Measurements from ENCODE around the gene ATP1A1.
A peak's percentile ranks its signal among the peaks of the same experiment; 100 is the strongest.

The ATP1A1 gene

GRCh38 chr1:116372651-116373430 is at the start of gene ATP1A1:
Gene ATP1A1, plus strand, starts transcription at chr1:116373244. Its CDS starts 268 bp downstream, at chr1:116373512.
- Histone ChIP-seq H3K9ac (peak within 1 kb of the TSS; percentile 92), H3K4me2 (peak within 1 kb of the TSS; percentile 99), H3K9me3 (no peaks in the 10 kb centered on the region), H3K27me3 (0 out of 2 replicates have a peak, but pooled peaks cover 5% of the 10 kb centered on the region), H4K20me1 (peaks cover 41% of the 10 kb centered on the region), H3K27ac (peak within 1 kb of the TSS; percentile 93), H3K4me3 (peak within 1 kb of the TSS; percentile 92), H3K36me3 (peaks cover 6% of the 10 kb centered on the region; the same call in 1 of the 2 replicates), H3K4me1 (peaks cover 57% of the 10 kb centered on the region)
- no peak for TF ChIP-seq Cebpa-rat (IDR thresholded peaks at IDR 0.05)

- no peak overlapping the region for H3K27ac ChIP-seq
Observed at GRCh38 chr1:116323491-116323890, 49.6 kb upstream of the ATP1A1 start.

GRCh38 chr1:116324411-116324810 is 48.6 kb upstream of the ATP1A1 start:
- no peaks in the 10 kb centered on the region for H3K9me3 ChIP-seq
- H3K27me3 ChIP-seq: no peaks in the 10 kb centered on the region
- H3K4me3 ChIP-seq: no peak overlapping the region
- no peaks in the 10 kb centered on the region for H3K36me3 ChIP-seq
- no peaks in the 10 kb centered on the region for H4K20me1 ChIP-seq
- no peak overlapping the region for H3K4me2 ChIP-seq
- TF ChIP-seq Cebpa-rat (IDR thresholded peaks at IDR 0.05): no peak
- H3K27ac ChIP-seq: no peak overlapping the region
- peaks cover 5% of the 10 kb centered on the region; the same call in 1 of the 2 replicates for H3K4me1 ChIP-seq
- H3K9ac ChIP-seq: no peak overlapping the region

More at GRCh38 chr1:116323491-116323890, 49.6 kb upstream of the ATP1A1 start:
- Histone ChIP-seq H3K4me1 (peaks cover 5% of the 10 kb centered on the region; the same call in 1 of the 2 replicates), H4K20me1 (no peaks in the 10 kb centered on the region), H3K4me3 (no peak overlapping the region), H3K27me3 (no peaks in the 10 kb centered on the region), H3K9ac (no peak overlapping the region), H3K36me3 (no peaks in the 10 kb centered on the region), H3K9me3 (no peaks in the 10 kb centered on the region), H3K4me2 (no peak overlapping the region)
- TF ChIP-seq Cebpa-rat (IDR thresholded peaks at IDR 0.05): no peak

- no peaks in the 10 kb centered on the region for H3K36me3 ChIP-seq
- H3K4me3 ChIP-seq: no peak overlapping the region
- TF ChIP-seq Cebpa-rat (IDR thresholded peaks at IDR 0.05): no peak
- no peak overlapping the region for H3K4me2 ChIP-seq
- H3K9ac ChIP-seq: no peak overlapping the region
- H3K4me1 ChIP-seq: peaks cover 5% of the 10 kb centered on the region; the same call in 1 of the 2 replicates
- H3K27me3 ChIP-seq: no peaks in the 10 kb centered on the region
- no peaks in the 10 kb centered on the region for H3K9me3 ChIP-seq
- H4K20me1 ChIP-seq: no peaks in the 10 kb centered on the region
- H3K27ac ChIP-seq: no peak overlapping the region
Observed at GRCh38 chr1:116325104-116325503, 47.9 kb upstream of the ATP1A1 start.

GRCh38 chr1:116325922-116326321 is 47.1 kb upstream of the ATP1A1 start:
- Histone ChIP-seq H3K4me3 (no peak overlapping the region), H3K4me2 (no peak overlapping the region), H4K20me1 (no peaks in the 10 kb centered on the region), H3K9ac (no peak overlapping the region), H3K27me3 (no peaks in the 10 kb centered on the region), H3K4me1 (peaks cover 5% of the 10 kb centered on the region; the same call in 1 of the 2 replicates), H3K9me3 (no peaks in the 10 kb centered on the region), H3K27ac (no peak overlapping the region), H3K36me3 (no peaks in the 10 kb centered on the region)
- no peak for TF ChIP-seq Cebpa-rat (IDR thresholded peaks at IDR 0.05)

GRCh38 chr1:116326486-116326885 is 46.6 kb upstream of the ATP1A1 start:
- no peaks in the 10 kb centered on the region for H4K20me1 ChIP-seq
- peaks cover 5% of the 10 kb centered on the region; the same call in 1 of the 2 replicates for H3K4me1 ChIP-seq
- H3K27ac ChIP-seq: no peak overlapping the region
- no peak for TF ChIP-seq Cebpa-rat (IDR thresholded peaks at IDR 0.05)
- H3K9me3 ChIP-seq: no peaks in the 10 kb centered on the region
- no peaks in the 10 kb centered on the region for H3K36me3 ChIP-seq
- H3K4me2 ChIP-seq: no peak overlapping the region
- no peak overlapping the region for H3K4me3 ChIP-seq
- H3K27me3 ChIP-seq: no peaks in the 10 kb centered on the region
- no peak overlapping the region for H3K9ac ChIP-seq

GRCh38 chr1:116328671-116329070 is 44.4 kb upstream of the ATP1A1 start:
- Histone ChIP-seq H3K4me1 (peaks cover 5% of the 10 kb centered on the region; the same call in 1 of the 2 replicates), H3K36me3 (no peaks in the 10 kb centered on the region), H3K27me3 (no peaks in the 10 kb centered on the region), H3K9me3 (no peaks in the 10 kb centered on the region), H3K4me3 (no peak overlapping the region), H3K9ac (no peak overlapping the region), H3K4me2 (no peak overlapping the region), H3K27ac (no peak overlapping the region), H4K20me1 (no peaks in the 10 kb centered on the region)
- TF ChIP-seq Cebpa-rat (IDR thresholded peaks at IDR 0.05): no peak

GRCh38 chr1:116329524-116330341 is 43.3 kb upstream of the ATP1A1 start:
- no peak overlapping the region for H3K27ac ChIP-seq
- no peak overlapping the region for H3K9ac ChIP-seq
- no peaks in the 10 kb centered on the region for H3K27me3 ChIP-seq
- no peaks in the 10 kb centered on the region for H3K36me3 ChIP-seq
- no peaks in the 10 kb centered on the region for H4K20me1 ChIP-seq
- no peak overlapping the region for H3K4me3 ChIP-seq
- no peaks in the 10 kb centered on the region for H3K9me3 ChIP-seq
- TF ChIP-seq Cebpa-rat (IDR thresholded peaks at IDR 0.05): no peak
- H3K4me2 ChIP-seq: no peak overlapping the region
- peaks cover 5% of the 10 kb centered on the region; the same call in 1 of the 2 replicates for H3K4me1 ChIP-seq

GRCh38 chr1:116330342-116330652 is 42.7 kb upstream of the ATP1A1 start:
- Histone ChIP-seq H3K4me1 (peaks cover 5% of the 10 kb centered on the region; the same call in 1 of the 2 replicates), H3K4me3 (no peak overlapping the region), H3K9ac (no peak overlapping the region), H4K20me1 (no peaks in the 10 kb centered on the region), H3K9me3 (no peaks in the 10 kb centered on the region), H3K27me3 (no peaks in the 10 kb centered on the region), H3K36me3 (no peaks in the 10 kb centered on the region), H3K27ac (no peak overlapping the region), H3K4me2 (no peak overlapping the region)
- no peak for TF ChIP-seq Cebpa-rat (IDR thresholded peaks at IDR 0.05)

GRCh38 chr1:116330846-116331245 is 42.2 kb upstream of the ATP1A1 start:
- H3K9me3 ChIP-seq: no peaks in the 10 kb centered on the region
- no peak overlapping the region for H3K27ac ChIP-seq
- H3K9ac ChIP-seq: no peak overlapping the region
- no peak for TF ChIP-seq Cebpa-rat (IDR thresholded peaks at IDR 0.05)
- H4K20me1 ChIP-seq: no peaks in the 10 kb centered on the region
- no peaks in the 10 kb centered on the region for H3K36me3 ChIP-seq
- H3K4me3 ChIP-seq: no peak overlapping the region
- no peaks in the 10 kb centered on the region for H3K27me3 ChIP-seq
- no peak overlapping the region for H3K4me2 ChIP-seq
- H3K4me1 ChIP-seq: peaks cover 3% of the 10 kb centered on the region; the same call in 1 of the 2 replicates
